NCI-H510A treated with DMSO at 0.1 percent for 48 hours (cell line): ENCODE measurements around the gene OTUD1.

Source experiments
- DNase-seq: peaks from one replicate; lab custom pipeline; 2025; lab: John Stamatoyannopoulos, UW

The OTUD1 gene

DNA sequence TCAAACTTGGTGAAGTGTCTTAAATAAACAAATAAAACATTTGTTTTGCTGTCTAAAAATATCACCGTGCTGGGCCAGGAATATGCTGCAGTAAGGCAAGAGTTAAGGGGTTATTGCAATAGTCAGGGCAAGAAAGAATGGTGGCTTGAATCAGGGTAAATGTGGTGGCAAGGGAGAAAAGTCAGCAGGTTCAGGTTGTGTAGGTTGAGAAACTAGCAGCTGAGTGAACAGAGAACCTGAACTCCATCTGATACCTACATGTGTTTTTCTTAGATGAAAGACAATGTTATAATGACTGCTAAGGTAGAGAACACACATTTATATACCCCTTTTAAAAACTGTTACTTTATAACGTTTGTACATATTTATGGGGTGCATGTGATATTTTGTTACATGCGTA lies 28.7 kb downstream of the OTUD1 start:
- no peak for DNase-seq

DNA sequence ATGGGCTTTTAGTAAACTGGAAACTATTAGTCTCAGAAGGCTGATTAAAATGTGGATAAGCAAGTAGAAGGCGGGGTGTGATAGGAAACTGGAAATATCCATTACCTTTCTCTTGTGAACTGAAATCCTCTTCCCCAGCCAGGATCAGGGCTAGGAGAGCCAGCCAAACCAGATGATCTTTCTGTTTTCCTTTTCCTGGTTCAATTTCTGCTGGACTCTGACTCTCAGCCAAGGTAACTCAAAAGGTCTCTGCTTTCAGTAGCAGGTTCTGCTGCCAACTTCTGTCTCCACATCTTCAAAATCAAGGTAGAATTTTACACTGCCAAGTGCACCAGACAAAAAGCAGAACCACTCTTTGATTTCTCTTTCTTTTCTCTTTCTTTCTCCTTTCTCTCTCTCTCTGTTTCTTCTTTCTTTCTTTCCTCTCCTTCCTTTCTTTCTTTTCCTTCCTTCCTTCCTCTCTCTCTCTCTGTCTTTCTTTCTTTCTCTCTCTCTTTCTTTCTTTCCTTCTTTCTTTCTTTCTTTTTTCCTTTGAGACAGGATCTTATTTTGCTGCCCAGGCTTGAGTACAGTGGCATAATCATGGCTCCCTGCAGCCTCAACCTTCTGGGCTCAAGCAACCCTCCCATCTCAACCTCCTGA lies 30.8 kb downstream of the OTUD1 start:
- DNase-seq, result no peak

DNA sequence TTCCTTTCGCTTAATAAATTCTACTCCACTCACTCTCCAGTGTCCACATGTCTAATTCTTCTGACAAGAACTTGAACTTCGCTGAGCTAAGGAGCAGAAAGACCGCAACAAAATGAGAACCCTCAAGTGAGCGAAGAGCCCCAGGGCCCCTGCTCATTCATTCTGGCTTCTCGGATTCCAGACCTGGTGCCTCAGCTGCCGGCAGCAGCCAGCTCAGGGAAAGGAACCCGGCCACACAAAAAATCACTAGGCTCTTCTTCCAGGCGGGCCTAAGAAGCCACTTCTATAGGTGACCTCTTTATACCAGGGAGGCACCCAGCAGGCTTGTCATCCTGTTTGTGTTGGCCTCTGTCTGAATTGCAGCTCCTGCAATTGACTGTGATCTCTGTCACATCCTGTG lies 33.3 kb downstream of the OTUD1 start:
- no peak for DNase-seq

DNA sequence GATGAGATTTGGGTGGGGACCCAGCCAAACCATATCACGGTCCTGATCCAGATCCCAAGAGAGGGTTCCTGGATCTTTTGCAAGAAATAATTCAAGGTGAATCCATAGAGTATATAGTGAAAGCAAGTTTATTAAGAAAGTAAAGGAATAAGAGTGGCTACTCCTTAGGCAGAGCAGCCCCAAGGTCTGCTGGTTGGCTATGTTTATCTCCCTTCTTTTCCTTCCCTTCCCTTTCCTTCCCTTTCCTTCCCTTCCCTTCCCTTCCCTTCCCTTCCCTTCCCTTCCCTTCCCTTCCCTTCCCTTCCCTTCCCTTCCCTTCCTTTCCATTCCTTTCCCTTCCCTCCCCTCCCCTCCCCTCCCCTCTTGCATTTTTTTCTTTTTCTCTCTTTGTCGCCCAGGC lies 35.2 kb downstream of the OTUD1 start:
- no peak for DNase-seq

DNA sequence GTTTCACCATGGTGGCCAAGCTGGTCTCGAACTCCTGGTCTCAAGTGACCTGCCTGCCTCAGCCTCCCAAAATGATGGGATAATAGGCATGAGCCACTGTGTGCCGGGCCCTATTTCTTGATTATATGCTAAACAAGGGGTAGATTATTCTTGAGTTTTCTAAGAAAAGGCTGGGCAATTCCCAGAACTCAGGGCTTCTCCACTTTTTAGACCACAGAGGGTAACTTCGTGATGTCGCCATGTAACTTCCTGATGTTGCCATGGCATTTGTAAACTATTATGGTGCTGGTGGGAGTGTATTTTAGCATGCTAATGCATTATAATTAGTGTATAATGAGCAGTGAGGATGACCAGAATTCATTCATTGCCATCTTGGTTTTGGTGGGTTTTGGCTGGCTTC lies 35.8 kb downstream of the OTUD1 start:
- no peak for DNase-seq

DNA sequence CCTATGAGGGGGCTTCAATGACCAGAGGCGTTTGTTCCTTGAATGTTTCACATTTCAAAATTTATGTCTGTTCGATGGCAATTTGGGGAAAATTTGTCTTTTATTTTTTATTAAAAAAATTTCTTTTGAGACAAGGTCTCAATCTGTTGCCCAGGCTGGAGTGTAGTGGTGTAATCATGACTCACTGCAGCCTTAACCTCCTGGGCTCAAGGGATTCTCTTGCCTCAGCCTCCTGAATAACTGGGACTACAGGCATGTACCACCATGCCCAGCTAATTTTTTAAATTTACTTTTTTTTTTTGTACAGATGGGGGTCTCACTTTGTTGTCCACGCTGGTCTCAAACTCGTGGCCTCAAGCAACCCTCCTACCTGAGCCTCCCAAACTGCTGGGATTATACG lies 39.7 kb downstream of the OTUD1 start:
- no peak for DNase-seq

DNA sequence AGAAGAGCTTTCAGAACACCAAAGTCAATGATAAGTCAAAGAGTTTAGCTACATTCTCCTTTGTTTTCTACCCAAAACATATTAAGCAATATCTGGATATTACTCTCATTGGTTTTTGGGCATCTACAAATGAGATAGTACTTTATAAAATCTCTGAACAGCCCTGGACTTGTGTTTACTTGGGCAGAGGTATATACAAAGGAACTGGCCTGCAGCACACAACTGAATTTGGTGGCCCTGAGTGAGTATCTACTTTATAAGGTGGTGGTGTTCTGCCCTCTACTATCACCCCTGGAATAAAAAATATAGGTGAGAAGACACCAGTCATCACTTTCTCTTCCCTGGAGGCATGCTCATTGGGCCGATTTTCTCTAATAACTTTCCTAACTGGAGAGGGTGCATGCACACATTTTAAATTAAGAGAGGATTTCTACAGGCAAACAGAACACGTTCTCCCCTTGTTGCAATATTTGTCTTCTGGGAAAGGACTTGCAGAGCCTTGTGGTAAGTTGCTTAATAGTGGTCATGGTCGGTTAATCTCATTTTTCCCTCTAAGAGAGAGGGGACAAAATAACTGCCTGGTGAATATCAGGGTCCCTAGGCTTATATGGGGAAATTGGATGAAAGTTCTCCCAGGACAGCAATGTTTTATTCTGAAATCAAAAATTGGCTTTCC lies 41.1 kb downstream of the OTUD1 start:
- DNase-seq, result no peak

DNA sequence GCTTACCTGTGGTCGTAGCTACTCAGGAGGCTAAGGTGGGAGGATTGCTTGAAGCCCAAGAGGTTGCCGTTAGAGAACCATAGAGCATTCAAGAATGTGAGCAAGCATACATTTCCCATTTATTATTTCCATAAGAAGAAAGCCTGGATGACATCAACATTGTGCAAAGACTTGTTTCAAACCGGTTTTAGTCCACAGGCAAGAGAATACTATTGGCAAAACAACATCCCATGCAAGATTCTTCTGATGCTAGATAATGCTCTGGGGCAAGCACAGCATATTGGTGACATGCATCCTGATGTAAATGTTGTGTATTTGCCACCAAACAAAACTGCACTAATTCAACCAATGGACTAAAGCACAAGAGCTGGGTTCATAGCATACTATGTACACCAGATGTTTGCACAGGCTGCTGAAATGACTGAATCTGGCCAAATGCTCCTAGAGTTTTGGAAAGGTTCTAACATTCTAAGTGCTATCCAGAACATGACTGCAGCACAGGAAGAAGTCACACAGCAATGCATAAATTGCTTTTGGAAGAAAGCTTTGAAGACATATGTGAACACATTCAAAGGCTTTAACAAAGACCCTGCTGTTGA lies 42.6 kb downstream of the OTUD1 start:
- DNase-seq, result no peak

DNA sequence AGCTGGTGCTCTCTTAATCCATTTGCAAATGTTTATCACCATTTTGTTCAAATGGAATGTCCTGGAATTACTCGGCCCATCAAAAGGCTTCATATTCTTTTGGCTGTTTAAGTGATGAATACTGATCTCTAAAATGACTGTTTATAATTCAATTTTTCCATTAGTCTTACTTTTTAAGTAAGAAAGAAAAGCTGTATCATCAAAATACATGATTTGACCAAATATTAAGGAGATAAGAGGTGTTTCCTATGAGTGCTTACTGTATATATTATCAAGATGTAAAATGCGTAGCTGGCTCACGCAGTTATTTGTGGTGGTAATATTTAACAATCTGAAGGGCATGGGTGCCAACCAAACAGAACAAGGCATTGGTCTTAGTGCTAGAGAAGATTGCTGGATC lies 51.2 kb downstream of the OTUD1 start:
- no peak for DNase-seq
